Astrocyte (in vitro differentiated cells and primary cell): Measurements from ENCODE around the gene MXD1. TPM values are rescaled to one million over a fixed set of nuclear protein-coding genes. Genes with fewer than 3 reads are reported as not detected.
A peak's percentile ranks its signal among the peaks of the same experiment; 100 is the strongest.

Experiments used
- DNase-seq: peaks from one replicate; pipeline ENCODE4 v3.0.0-alpha.2; 2010; ENCODE audit warnings: low read depth
- FAIRE-seq: peaks from 2 replicates; lab custom pipeline; 2011; peaks lifted over from hg19 to GRCh38; lab: Jason Lieb, UNC
- H2AFZ ChIP-seq: 2 replicates; pipeline ENCODE4 v1.6.0; 2012; ENCODE audit warnings: low read depth, low read length, inconsistent platforms
- H3K27ac ChIP-seq: 2 replicates; pipeline ENCODE4 v1.5.1; 2011; ENCODE audit warnings: low read depth, low read length, inconsistent platforms
- H3K27me3 ChIP-seq: 2 replicates; pipeline ENCODE4 v1.6.0; 2011; ENCODE audit warnings: low read length, inconsistent platforms; ENCODE audit not compliant: insufficient read depth
- H3K36me3 ChIP-seq: 2 replicates; pipeline ENCODE4 v1.5.1; 2011; ENCODE audit warnings: low read length, inconsistent platforms; ENCODE audit not compliant: insufficient read depth
- H3K4me1 ChIP-seq: 2 replicates; pipeline ENCODE4 v1.5.1; 2011; ENCODE audit warnings: low read length, inconsistent platforms; ENCODE audit not compliant: insufficient read depth
- H3K4me2 ChIP-seq: 2 replicates; pipeline ENCODE4 v1.6.0; 2012; ENCODE audit warnings: low read length, inconsistent platforms
- H3K4me3 ChIP-seq: 2 replicates; pipeline ENCODE4 v1.5.1; 2011; ENCODE audit warnings: low read depth, mild to moderate bottlenecking, low read length, inconsistent platforms; ENCODE audit not compliant: insufficient read depth
- H3K79me2 ChIP-seq: 2 replicates; pipeline ENCODE4 v1.6.0; 2012; ENCODE audit warnings: mild to moderate bottlenecking, low read length, inconsistent platforms; ENCODE audit not compliant: insufficient read depth
- H3K9ac ChIP-seq: 2 replicates; pipeline ENCODE4 v1.6.0; 2012; ENCODE audit warnings: mild to moderate bottlenecking, low read length, inconsistent platforms
- H3K9me3 ChIP-seq: 2 replicates; pipeline ENCODE4 v1.5.1; 2012; ENCODE audit warnings: low read depth, mild to moderate bottlenecking, low read length, inconsistent platforms; ENCODE audit not compliant: insufficient read depth
- H4K20me1 ChIP-seq: 2 replicates; pipeline ENCODE4 v1.6.0; 2012; ENCODE audit warnings: low read length, inconsistent platforms; ENCODE audit not compliant: insufficient read depth
- H3K27ac Mint-ChIP-seq: one replicate; pipeline ENCODE4 v1.8.0; 2021; ENCODE audit warnings: mild to moderate bottlenecking, mixed read lengths; ENCODE audit not compliant: unreplicated experiment
- H3K27me3 Mint-ChIP-seq: one replicate; pipeline ENCODE4 v1.8.0; 2021; ENCODE audit warnings: low read depth, mixed read lengths; ENCODE audit not compliant: unreplicated experiment
- H3K36me3 Mint-ChIP-seq: one replicate; pipeline ENCODE4 v1.8.0; 2021; ENCODE audit warnings: low read depth, mixed read lengths; ENCODE audit not compliant: unreplicated experiment
- H3K4me1 Mint-ChIP-seq: one replicate; pipeline ENCODE4 v1.8.0; 2021; ENCODE audit warnings: low read depth, mixed read lengths; ENCODE audit not compliant: unreplicated experiment
- H3K4me3 Mint-ChIP-seq: one replicate; pipeline ENCODE4 v1.8.0; 2021; ENCODE audit warnings: mild to moderate bottlenecking, moderate library complexity, mixed read lengths; ENCODE audit not compliant: unreplicated experiment
- H3K9me3 Mint-ChIP-seq: one replicate; pipeline ENCODE4 v1.8.0; 2021; ENCODE audit warnings: mild to moderate bottlenecking, mixed read lengths; ENCODE audit not compliant: unreplicated experiment
- CTCF ChIP-seq: IDR thresholded peaks from 2 replicates; pipeline ENCODE4 v1.5.1; 2011; ENCODE audit warnings: low read depth, mild to moderate bottlenecking, inconsistent platforms, low read length, moderate library complexity; ENCODE audit not compliant: insufficient read depth
- EZH2 ChIP-seq: IDR thresholded peaks from 2 replicates; pipeline ENCODE4 v1.6.1; 2012; ENCODE audit warnings: mild to moderate bottlenecking, low read length, inconsistent platforms; ENCODE audit not compliant: insufficient read depth
- total RNA-seq: library from RNA; stranded (reverse); gene quantifications from 2 replicates; pipeline ENCODE4 v1.2.1, GENCODE V29; 2021

The MXD1 gene
- total RNA-seq, 1 donor from 2014 or later = 29.2 TPM

- H3K27ac Mint-ChIP-seq = no peak overlapping the region
- H3K4me1 ChIP-seq = peaks cover 22% of the 10 kb centered on the region
- no peaks in the 10 kb centered on the region for H3K9me3 Mint-ChIP-seq
- no peak overlapping the region for H2AFZ ChIP-seq
- no peaks in the 10 kb centered on the region for H4K20me1 ChIP-seq
- H3K4me3 ChIP-seq = no peak overlapping the region
- no peaks in the 10 kb centered on the region for H3K79me2 ChIP-seq
- peaks cover 21% of the 10 kb centered on the region for H3K4me1 Mint-ChIP-seq
- no peak for DNase-seq
- H3K27me3 Mint-ChIP-seq = no peaks in the 10 kb centered on the region
- H3K4me3 Mint-ChIP-seq = no peak overlapping the region
- peaks cover 27% of the 10 kb centered on the region for H3K36me3 ChIP-seq
- no peak overlapping the region for H3K27ac ChIP-seq
- no peak overlapping the region for H3K9ac ChIP-seq
- H3K9me3 ChIP-seq = no peaks in the 10 kb centered on the region
- no peak for TF ChIP-seq EZH2
- TF ChIP-seq CTCF = no peak
- peaks cover 16% of the 10 kb centered on the region for H3K36me3 Mint-ChIP-seq
- H3K27me3 ChIP-seq = peaks cover under 1% of the 10 kb centered on the region
- FAIRE-seq = no peak
- no peak overlapping the region for H3K4me2 ChIP-seq
Measured at GRCh38 chr2:69943843-69944525, 29.1 kb downstream of the MXD1 start.

- Mint-ChIP-seq H3K27ac (no peak overlapping the region), H3K4me3 (no peak overlapping the region), H3K9me3 (no peaks in the 10 kb centered on the region), H3K4me1 (peaks cover 18% of the 10 kb centered on the region), H3K27me3 (no peaks in the 10 kb centered on the region), H3K36me3 (peaks cover 13% of the 10 kb centered on the region)
- Histone ChIP-seq H3K27me3 (peaks cover 2% of the 10 kb centered on the region), H3K27ac (no peak overlapping the region), H3K9me3 (no peaks in the 10 kb centered on the region), H3K9ac (no peak overlapping the region), H4K20me1 (no peaks in the 10 kb centered on the region), H2AFZ (no peak overlapping the region), H3K79me2 (no peaks in the 10 kb centered on the region), H3K36me3 (peaks cover 19% of the 10 kb centered on the region), H3K4me2 (no peak overlapping the region), H3K4me1 (peaks cover 22% of the 10 kb centered on the region), H3K4me3 (no peak overlapping the region)
- no peak for TF ChIP-seq EZH2
- TF ChIP-seq CTCF = no peak
- FAIRE-seq (no peak), DNase-seq (no peak)
Measured at GRCh38 chr2:69944756-69945155, 29.8 kb downstream of the MXD1 start.

GRCh38 chr2:69945441-69945840, 30.5 kb downstream of the MXD1 start:
- Histone ChIP-seq H4K20me1 (no peaks in the 10 kb centered on the region), H3K4me1 (peaks cover 22% of the 10 kb centered on the region), H3K36me3 (peaks cover 15% of the 10 kb centered on the region), H2AFZ (peak overlapping the region; percentile 21), H3K9ac (no peak overlapping the region), H3K79me2 (no peaks in the 10 kb centered on the region), H3K4me3 (no peak overlapping the region), H3K27ac (no peak overlapping the region), H3K4me2 (no peak overlapping the region), H3K9me3 (no peaks in the 10 kb centered on the region), H3K27me3 (peaks cover 2% of the 10 kb centered on the region)
- DNase-seq (no peak), FAIRE-seq (no peak)
- no peak for TF ChIP-seq CTCF
- peak overlapping the region; percentile 47 for H3K27ac Mint-ChIP-seq
- H3K27me3 Mint-ChIP-seq = no peaks in the 10 kb centered on the region
- H3K4me3 Mint-ChIP-seq = no peak overlapping the region
- peaks cover 17% of the 10 kb centered on the region for H3K4me1 Mint-ChIP-seq
- H3K36me3 Mint-ChIP-seq = peaks cover 10% of the 10 kb centered on the region
- no peaks in the 10 kb centered on the region for H3K9me3 Mint-ChIP-seq
